Ammon's horn (tissue), 1 donor: ENCODE data around the gene BBLN.
"Not testable (repeated sequence)": the region's sequence is repeated elsewhere in the genome, so short reads cannot be mapped to it uniquely, and the experiment has no call there.

ENCODE experiments used
- DNase-seq: peaks from one replicate; pipeline ENCODE4 v3.0.0-alpha.2; 2016; ENCODE audit warnings: low spot score

Gene BBLN

DNA sequence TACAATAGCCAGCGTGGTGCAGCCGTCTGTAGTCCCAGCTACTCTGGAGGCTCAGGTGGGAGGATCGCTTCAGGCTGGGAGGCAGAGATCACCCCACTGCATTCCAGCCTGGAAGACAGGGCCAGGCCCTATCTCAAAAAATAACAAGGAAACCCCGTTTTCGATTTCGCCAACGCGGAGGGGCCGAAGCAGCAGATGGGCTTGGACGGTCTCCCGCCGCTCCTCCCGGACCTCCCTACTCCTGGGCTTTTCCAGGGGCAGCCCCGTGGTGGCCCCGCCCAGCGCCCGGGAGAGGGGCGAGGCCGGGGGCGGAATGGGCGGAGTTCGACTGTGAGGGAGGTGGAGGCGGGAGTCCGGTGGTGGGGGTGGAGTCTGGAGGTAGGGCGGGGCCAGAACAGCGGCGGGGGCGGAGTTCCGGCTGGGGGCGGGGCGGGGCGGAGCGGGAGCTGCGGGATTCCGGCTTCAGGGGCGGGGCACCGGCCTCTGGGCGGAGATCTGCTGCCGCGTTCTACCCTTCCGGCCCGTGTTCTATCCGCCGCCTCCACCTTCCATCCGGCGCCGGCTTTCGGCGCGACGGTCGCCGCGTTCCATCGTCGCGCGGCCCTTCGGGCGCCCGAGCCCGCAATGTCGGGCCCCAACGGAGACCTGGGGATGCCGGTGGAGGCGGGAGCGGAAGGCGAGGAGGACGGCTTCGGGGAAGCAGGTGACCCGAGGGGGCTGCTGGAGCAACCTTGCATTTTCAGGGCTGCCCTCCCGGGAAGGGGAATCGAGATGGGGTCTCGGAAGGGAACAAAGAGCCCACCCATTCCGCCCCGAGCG lies at the start of gene BBLN:
Gene BBLN (plus strand): TSS at position 482 of the 819 bp plus-strand sequence. CDS start 143 bp downstream, at position 625.
- peak; percentile 96 for DNase-seq

DNA sequence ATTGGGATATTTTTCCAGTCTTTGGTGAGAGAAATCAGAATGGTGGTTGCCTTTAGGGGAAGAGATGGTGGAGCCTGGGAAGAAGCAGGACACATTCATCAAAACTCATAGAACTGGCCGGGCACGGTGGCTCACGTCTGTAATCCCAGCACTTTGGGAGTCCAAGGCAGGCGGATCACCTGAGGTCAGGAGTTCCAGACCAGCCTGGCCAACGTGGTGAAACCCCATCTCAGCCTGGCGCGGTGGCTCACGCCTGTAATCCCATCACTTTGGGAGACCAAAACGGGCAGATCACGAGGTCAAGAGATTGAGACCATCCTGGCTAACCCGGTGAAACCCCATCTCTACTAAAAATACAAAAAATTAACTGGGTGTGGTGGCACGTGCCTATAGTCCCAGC lies 48.3 kb upstream of the BBLN start:
- DNase-seq = not testable (repeated sequence)

DNA sequence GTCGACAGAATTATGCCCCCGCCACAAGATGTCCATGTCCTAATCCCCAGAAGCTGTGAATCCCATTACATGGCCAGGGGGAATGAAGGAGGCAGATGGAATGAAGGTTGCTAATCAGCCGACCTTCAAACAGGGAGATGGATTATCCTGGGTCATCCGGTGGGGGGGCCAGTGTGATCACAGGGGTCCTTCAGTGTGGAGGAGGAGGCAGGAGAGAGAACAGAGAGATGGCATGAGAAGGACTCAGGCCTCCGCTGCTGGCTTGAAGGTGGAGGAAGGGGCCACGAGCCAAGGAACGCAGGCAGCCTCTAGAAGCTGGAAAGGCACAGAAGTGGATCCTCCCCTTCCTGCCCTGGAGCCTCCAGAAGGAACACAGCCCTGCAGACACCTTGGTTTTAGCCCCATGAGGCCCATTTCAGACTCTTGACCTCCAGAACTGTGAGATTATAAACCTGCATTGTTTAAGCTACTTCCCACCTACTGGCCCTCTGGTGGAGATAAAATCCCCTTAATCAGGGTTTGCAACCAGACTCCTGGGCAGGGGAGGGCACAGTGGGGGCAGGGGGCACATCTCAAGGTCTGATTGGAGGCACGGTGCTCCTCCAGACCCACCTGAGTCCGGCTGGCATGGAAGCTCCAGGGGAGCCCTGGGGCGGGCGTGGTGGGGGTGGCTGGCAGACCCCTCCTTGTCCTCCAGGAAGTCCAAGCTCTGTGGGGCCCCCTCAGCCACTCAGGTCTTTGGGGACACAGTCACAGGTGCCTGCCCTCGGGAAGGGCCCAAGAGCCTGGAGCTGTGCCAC lies 46.3 kb upstream of the BBLN start:
- DNase-seq = no peak

DNA sequence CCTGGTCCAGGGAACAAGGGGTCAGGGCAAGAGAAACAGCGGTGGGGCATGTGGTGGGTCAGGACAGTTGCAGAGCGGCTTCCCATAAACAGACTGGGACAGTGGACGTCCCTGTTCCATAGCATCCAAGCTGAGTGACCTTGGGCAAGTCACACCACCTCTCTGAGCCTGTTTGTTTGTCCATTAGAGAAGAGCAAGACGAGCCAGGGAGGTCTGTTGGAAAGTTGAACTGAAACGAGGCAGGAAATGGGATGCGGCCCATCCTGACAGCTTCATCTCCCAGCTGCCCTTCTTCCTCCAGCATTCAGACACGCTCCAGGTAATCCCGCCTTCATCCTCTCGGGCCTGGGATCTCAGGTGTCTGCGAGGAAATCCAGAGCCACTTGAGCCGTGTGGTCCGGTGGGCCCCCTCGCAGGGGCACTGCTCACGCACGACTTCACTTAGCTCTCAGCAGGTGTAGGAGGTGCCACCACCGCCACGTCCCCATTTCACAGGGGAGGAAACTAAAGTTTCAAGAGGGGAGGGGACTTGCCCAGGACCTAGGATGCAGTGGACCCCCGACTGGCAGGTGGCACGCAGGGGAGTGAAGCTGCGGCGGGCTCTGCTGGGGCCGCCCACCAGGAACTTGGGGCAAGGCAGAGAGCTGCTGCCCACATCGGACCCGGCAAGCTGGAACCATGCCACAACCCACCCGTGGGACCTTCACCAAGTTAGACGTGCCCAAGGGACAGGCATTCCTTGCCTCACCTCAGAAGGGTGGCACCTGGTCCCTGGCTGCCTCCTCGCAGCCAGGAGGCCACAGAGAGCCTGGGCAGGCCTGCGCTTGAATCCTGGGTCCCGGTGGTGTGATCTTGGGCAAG lies 45.5 kb upstream of the BBLN start:
- DNase-seq = no peak

GRCh38 chr9:128115187-128116103 lies 44.6 kb upstream of the BBLN start:
- DNase-seq = no peak

DNA sequence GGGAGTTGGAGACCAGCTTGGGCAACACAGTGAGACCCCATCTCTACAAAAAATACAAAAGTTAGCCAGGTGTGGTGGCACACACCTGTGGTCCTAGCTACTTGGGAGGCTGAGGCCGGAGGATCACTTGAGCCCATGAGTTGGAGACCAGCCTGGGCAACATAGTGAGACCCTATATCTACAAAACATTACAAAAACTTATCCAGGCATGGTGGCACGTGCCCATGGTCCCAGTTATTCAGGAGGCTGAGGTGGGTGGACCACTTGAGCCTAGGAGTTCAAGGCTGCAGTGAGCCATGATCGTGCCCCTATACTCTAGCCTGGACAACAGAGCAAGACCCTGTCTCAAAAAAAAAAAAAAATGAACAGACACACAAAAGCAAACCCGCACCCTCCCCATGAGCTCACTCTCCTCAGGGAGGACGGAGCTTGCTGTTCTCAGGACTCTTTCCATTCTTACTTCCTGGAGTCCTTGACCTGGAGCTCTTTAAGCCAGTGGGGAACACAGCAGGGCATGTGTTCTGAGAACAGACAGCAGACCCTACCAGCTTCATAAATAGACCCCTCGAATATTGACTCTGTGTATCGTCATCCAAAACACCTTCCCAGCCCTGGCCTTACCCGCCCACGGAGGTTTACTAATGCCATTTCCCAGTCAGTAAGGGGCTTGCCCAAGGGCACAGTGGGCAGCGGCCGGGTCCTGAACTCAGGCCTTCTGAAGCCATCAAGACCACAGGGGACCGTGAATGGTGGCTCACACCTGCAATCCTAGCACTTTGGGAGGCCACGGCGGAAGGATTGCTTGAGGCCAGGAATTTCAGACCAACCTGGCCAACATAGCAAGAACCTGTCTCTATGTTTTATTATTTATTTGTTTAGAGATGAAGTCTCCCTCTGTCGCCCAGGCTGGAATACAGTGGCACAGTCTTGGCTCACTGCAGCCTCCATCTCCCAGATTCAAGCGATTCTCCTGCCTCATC lies 43.7 kb upstream of the BBLN start:
- no peak for DNase-seq

GRCh38 chr9:128117613-128118471 lies 42.2 kb upstream of the BBLN start:
- peak; percentile 94 for DNase-seq

DNA sequence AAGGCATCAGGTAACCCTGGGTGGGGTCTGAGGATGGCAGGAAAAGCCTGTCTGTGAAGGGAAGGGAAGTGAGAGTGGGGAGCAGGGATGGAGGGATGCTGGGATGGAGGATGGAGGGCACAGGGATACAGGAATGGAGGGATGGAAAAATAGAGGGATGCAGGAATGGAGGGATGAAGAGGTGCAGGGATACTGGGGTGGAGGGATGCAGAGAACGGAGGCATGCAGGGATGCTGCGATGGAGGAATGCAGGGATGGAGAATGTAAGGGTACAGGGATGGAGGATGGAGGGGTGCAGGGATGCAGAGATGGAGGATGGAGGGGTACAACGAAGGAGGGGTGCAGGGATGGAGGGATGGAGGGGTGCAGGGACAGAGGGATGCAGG lies 41.6 kb upstream of the BBLN start:
- no peak for DNase-seq

DNA sequence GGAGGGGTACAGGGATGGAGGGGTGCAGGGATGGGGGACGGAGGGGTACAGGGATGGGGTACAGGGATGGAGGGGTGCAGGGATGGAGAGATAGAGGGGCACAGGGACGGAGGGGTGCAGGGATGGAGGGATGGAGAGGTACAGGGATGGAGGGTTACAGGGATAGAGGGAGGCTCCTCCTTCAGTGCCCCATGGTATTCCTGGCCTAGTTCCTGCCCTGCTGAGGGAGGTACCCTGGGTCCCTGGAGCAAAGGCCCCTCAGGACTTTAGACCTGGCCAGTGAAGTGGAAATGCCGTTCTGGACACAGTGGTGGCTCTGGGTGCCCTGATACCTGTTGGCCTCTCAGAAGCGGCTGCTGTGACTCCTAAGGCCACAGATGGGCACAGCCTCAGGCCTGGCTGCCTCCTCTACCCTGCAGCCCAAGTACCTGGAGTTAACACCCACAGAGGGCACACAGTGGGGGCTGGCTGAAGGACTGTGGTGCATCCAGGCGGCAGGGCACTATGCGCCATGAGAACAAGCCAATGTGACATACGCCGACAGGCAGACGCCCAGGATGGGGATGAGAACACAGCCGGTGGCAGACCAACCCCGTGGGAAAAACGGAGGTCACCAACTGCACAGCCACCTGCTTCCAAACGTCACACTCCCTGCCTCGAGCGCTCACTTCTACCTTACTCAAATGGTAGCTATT lies 40.9 kb upstream of the BBLN start:
- DNase-seq = no peak

- no peak for DNase-seq
Measured at GRCh38 chr9:128120061-128120740, 39.9 kb upstream of the BBLN start.

GRCh38 chr9:128120741-128121465 lies 39.2 kb upstream of the BBLN start:
- DNase-seq = no peak

DNA sequence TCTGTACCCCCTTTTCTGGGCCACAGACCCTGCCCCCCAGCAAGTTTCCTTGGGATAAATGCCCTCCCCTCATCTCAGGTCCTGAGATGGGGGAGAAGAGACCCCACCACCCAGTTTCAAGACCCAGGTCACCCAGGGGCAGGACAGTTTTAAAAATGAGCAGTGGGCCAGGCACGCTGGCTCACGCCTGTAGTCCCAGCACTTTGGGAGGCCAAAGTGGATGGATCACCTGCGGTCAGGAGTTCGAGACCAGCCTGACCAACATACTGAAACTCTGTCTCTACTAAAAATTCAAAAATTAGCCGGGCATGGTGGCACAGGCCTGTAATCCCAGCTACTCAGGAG lies 38.6 kb upstream of the BBLN start:
- DNase-seq = no peak

GRCh38 chr9:128121924-128122808 lies 37.9 kb upstream of the BBLN start:
- DNase-seq = no peak

GRCh38 chr9:128122809-128123175 lies 37.3 kb upstream of the BBLN start:
- no peak for DNase-seq

GRCh38 chr9:128123451-128124080 lies 36.5 kb upstream of the BBLN start:
- no peak for DNase-seq

DNA sequence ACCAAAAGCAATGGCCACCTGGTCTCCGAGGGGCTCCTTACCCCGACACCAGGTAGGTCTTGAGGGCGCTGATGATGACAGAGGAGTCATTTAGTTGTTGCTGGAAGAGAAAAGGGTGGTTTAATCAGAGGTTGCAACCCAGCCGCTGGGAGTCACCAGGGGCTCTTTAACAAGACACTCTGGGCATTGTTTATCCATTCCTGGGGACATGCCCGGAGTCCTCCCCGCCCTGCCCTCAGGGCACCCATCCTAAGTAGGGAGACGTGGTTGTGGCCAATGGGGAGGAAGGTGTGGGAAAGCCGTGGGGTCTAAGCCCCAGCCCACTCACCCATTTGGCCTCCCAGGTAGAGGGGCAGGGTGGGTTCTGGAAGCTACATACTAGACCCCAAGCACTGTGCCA lies 35.6 kb upstream of the BBLN start:
- no peak for DNase-seq
